Measurements from ENCODE around the gene SLC22A5.

Gene SLC22A5

GRCh38 chr5:132365213-132365612 is 4.3 kb upstream of the SLC22A5 start:
- DNase-seq (ENCODE audit: low read depth in 1 of 2, low spot score in 1 of 2), result no peak

DNA sequence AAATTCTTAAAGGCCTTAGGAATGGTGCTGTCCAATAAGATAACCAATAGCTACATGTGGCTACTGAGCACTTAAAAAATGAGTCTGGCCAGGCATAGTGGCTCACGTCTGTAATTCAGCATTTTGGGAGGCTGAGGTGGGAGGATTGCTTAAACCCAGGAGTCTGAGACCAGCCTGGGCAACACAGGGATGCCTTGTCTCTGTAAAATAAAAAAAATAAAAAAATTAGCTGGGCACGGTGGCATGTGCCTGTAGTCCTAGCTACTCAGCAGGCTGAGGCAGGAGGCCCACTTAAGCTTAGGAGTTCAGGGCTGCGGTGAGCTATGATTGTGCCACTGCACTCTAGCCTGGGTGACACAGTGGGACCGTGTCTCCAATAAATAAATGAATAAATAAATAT is 1.3 kb upstream of the SLC22A5 start:
- no peak for DNase-seq (ENCODE audit: low read depth in 1 of 2, low spot score in 1 of 2)

DNA sequence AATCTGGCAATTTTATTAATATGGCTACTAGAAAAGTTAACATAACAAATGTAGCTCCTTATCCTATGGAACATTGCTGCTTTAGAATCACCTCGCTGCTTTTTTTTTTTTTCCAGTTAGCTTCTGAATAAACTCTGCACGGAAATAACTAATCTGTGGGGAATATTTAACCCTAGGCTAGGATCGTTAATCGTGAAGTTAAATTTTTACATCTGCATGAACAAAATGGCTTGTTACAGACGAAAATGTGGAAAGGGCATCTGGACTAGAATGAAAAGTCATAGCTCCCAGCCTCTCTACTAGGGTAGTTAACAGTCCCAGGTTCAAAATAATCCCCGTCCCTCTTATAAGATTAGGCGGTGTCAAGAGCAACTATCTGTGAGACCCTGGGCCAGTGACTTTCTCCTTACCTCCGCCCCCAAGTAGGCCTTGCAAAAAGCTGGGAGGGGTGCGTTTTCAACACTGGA is 470 bp upstream of the SLC22A5 start:
- no peak for DNase-seq (ENCODE audit: low read depth in 1 of 2, low spot score in 1 of 2)

- DNase-seq (ENCODE audit: low read depth in 1 of 2, low spot score in 1 of 2), result no peak
Observed at GRCh38 chr5:132370181-132370970, 866 bp downstream of the SLC22A5 start.

- no peak for DNase-seq (ENCODE audit: low read depth in 1 of 2, low spot score in 1 of 2)
Observed at GRCh38 chr5:132370971-132371602, 1.6 kb downstream of the SLC22A5 start.

GRCh38 chr5:132371603-132371994 is 2.1 kb downstream of the SLC22A5 start:
- no peak for DNase-seq (ENCODE audit: low read depth in 1 of 2, low spot score in 1 of 2)

DNA sequence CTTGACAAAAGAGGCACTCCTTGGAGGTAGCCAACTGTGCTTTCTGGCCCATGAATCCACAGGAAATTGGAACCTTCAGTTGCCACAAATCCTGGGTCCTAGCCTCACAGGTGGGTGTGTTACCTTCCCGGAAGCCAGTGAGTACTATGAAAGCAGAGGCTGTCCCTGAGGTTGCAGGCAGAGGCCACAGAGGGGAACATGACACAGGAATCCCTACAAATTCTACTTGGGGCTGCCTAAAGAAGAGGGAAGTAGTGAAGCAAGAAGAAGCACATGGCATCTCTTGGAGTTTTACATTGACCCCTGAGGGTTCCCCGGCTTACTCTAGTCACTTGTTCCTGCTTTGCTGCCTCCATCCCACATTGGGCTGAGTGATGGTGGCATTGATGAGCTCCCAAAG is 2.6 kb downstream of the SLC22A5 start:
- DNase-seq (ENCODE audit: low read depth in 1 of 2, low spot score in 1 of 2), result no peak

DNA sequence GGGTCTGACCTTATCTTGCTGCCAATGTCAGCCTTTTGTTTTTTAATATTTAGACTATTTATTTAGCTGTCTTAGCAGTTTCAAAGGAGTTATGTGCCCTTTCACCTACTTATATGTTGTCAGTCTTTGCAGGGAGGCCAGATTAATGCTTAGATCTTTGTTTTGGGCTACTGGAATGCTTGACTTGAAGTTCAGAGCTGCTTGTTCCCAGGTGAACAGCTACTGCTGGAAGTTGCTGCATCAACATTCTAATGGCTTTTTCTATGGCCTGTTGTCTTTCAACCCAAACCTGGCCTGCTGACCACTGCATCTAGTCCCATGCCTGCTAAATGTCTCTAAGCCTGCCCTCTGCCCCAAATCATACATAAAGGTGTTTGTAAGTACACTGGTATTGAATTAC is 3.0 kb downstream of the SLC22A5 start:
- DNase-seq (ENCODE audit: low read depth in 1 of 2, low spot score in 1 of 2), result no peak

DNA sequence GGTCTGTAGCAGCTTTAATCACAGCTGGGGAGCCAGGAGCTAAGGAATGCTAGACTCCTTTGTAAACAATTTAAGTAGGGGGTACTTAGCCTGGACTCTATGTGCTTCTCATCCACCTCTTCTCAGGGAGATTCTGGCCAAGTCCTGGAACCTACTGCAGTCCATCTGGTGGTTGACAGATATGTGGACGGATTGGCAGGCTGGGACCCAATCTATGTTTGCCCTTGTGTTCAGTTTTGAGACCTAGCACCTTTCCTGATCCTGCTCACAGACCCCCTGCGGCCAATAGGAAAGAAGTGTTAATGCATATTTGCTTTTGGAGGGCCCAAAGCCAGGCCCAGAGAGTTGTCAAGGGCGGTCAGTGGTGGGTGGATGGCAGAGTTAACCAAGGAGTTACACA is 6.4 kb downstream of the SLC22A5 start:
- DNase-seq (ENCODE audit: low read depth in 1 of 2, low spot score in 1 of 2), result no peak

DNA sequence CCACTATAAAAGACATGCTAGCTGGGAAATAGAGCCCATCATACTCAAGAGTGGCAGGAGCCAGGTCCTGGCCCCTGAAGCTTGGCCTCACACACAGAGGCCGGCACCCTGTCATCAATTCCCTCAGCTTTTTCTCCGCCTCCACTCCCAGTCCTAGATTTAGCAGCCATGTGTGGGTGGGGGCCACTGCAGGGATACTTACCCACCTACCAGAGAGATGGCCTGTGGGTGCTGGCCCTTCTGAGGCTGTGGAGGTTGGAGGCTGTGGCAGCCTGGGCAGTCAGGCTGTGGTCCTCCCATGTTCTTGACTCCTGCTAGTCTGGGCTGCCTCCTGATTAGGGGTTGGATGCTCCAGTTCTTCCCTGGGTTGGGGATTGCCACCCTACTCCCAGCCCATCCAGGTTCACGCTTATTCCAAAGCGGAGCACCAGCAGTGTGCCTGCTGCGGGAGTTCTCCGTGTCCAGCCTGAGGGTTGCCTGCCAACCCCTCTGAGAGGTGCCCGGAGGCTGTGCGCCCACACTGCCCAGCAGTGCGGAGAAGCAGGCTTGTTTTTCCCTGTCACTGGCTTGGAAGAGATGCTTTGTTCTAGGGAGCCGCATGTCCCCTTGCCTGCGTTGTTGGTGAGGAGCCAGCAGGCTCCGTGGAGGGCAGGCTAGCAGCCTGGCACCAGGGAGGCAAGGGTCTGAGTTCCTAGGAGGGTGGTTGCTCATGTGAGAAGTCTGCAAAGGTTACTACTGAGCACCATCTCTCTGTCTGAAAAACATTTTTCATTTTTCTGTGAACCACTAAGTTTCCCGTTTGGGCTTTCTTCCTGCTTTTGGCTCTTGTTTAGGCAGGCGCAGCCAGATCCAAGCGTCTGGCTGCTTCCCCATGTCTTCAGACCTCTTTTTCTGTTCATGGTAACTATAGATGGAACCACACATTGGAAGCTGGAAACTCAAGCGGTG is 7.5 kb downstream of the SLC22A5 start:
- DNase-seq (ENCODE audit: low read depth in 1 of 2, low spot score in 1 of 2), result no peak

DNA sequence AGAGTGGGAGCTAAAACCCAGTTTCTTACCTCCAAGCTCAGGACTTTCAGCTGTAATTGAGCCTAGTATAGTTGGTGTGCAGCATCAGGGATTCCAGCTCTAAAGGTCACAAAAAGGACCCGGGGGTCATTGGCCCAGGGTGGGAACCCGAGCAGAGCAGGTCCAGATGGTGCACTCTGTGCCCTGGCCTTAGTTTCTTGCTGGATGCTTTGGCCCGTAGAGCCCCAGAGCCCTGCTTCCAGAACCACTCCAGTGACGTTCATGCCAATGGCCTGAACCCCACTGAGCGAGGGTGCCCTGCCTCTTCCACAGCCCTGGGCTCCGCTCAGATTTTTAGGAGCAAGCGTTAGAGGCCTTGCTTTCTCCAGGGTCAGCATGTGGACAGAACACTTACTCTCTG is 8.2 kb downstream of the SLC22A5 start:
- no peak for DNase-seq (ENCODE audit: low read depth in 1 of 2, low spot score in 1 of 2)

- no peak for DNase-seq (ENCODE audit: low read depth in 1 of 2, low spot score in 1 of 2)
Observed at GRCh38 chr5:132378580-132378979, 9.1 kb downstream of the SLC22A5 start.

GRCh38 chr5:132380047-132380446 is 10.5 kb downstream of the SLC22A5 start:
- DNase-seq (ENCODE audit: low read depth in 1 of 2, low spot score in 1 of 2), result no peak

GRCh38 chr5:132380741-132381140 is 11.2 kb downstream of the SLC22A5 start:
- DNase-seq (ENCODE audit: low read depth in 1 of 2, low spot score in 1 of 2), result no peak

DNA sequence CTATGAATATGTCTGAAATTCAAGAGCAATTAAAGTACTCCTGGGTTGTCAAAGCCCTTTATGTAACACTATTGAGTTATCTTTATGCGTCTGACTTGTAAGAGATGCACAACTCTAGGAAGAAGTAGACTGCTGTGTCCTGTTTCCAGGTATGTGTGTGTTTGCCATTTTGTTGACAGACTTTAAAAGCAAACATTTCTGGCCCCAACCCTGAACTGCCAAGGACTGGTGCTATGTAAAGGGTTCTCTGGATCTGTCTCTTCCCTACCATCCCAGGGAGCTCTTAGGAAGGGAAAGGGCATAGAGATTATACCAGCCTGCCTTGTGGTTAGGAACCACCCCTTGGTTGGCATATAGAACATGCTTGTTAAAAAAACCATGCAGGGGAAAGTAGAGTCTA is 12.1 kb downstream of the SLC22A5 start:
- DNase-seq (ENCODE audit: low read depth in 1 of 2, low spot score in 1 of 2), result no peak

DNA sequence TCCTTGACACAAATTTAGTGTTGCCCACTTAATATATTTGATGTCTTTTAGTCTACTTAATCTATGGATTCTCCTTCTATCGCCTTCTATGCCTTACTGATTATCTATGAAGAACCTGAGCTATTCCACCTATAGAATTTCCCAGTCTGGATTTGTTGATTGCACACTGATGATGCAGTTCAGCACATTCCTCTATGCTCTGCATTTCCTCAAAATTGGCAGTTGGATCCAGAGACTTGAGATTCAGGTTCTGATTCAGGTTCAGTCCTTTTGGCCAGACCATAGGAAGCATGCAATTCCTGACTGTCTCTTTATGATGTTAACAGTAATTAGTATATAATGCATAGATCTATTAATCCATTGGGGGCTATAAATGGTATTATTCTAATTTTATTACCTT is 13.8 kb downstream of the SLC22A5 start:
- DNase-seq (ENCODE audit: low read depth in 1 of 2, low spot score in 1 of 2), result no peak

DNA sequence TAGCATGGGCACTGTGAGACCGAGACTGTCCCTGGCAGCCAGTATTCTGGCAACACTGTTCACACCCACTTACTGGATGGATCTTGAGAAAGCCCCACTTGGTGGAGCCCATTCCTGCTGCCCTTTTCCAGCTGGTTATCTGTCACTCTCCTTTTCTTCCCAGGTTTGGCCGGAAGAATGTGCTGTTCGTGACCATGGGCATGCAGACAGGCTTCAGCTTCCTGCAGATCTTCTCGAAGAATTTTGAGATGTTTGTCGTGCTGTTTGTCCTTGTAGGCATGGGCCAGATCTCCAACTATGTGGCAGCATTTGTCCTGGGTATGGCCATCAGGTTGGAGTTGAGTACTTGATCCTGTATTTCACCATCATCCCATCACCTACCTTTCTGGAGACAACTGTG is 14.5 kb downstream of the SLC22A5 start:
- no peak for DNase-seq (ENCODE audit: low read depth in 1 of 2, low spot score in 1 of 2)

DNA sequence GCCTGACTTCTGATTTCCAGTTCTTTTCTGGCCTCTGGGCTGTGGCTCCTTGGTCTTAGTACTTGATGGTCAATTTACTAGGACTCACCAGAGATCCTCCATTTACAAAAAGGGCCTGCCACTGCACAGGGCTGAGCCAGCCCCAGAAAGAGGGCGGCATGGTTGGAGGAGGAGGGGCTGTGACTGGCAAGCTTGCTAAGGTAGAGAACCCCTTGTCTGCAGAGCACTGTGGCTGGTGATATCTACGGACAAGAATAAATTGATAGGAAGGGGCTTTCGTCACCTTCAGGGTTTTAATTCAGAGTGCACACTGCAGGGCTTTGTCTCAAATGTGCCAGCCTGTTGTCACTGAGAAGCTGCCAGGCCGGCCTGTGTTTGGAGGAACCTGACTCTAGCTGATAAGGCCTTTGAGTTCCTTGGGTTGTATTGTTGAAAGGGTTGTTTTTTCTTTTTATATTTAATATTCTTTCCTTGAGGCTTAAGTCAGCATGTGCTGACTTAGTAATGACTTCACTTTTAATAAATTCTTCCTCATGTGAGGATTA is 15.1 kb downstream of the SLC22A5 start:
- no peak for DNase-seq (ENCODE audit: low read depth in 1 of 2, low spot score in 1 of 2)

- peak; percentile 24 to 61 for DNase-seq (ENCODE audit: low read depth in 1 of 2, low spot score in 1 of 2)
Observed at GRCh38 chr5:132385326-132386105, 16.0 kb downstream of the SLC22A5 start.

GRCh38 chr5:132386644-132387286 is 17.3 kb downstream of the SLC22A5 start:
- peak; percentile 59 to 74 for DNase-seq (ENCODE audit: low read depth in 1 of 2, low spot score in 1 of 2)
